H9 (cell line): Measurements from ENCODE around the gene PARD3. TPM values are rescaled to one million over a fixed set of nuclear protein-coding genes. Genes with fewer than 3 reads are reported as not detected.

Source experiments
- DNase-seq: peaks from one replicate; pipeline ENCODE4 v3.0.0-alpha.2; 2017
- H2AFZ ChIP-seq: one replicate; pipeline ENCODE4 v1.6.1; 2013; ENCODE audit warnings: mild to moderate bottlenecking, low read length, control low read depth, moderate library complexity
- H2AK5ac ChIP-seq: 2 replicates; pipeline ENCODE4 v1.6.1; 2013; ENCODE audit warnings: low read length, control low read depth, mixed read lengths; ENCODE audit not compliant: insufficient read length
- H2BK120ac ChIP-seq: one replicate; pipeline ENCODE4 v1.6.1; 2013; ENCODE audit warnings: low read depth, mild to moderate bottlenecking, low read length, control low read depth, inconsistent platforms; ENCODE audit not compliant: poor library complexity, severe bottlenecking
- H2BK12ac ChIP-seq: 2 replicates; pipeline ENCODE4 v1.6.1; 2013; ENCODE audit warnings: low read length, control low read depth, mixed read lengths, low read depth; ENCODE audit not compliant: insufficient read length
- H2BK15ac ChIP-seq: 2 replicates; pipeline ENCODE4 v1.6.1; 2013; ENCODE audit warnings: low read depth, low read length, control low read depth
- H2BK20ac ChIP-seq: one replicate; pipeline ENCODE4 v1.6.1; 2013; ENCODE audit warnings: low read depth, mild to moderate bottlenecking, low read length, control low read depth, inconsistent platforms; ENCODE audit not compliant: poor library complexity, severe bottlenecking
- H2BK5ac ChIP-seq: 2 replicates; pipeline ENCODE4 v1.6.1; 2013; ENCODE audit warnings: low read length, control low read depth, mixed read lengths; ENCODE audit not compliant: insufficient read length
- H3K14ac ChIP-seq: 2 replicates; pipeline ENCODE4 v1.6.1; 2013; ENCODE audit warnings: low read length, control low read depth; ENCODE audit not compliant: insufficient read depth
- H3K18ac ChIP-seq: 2 replicates; pipeline ENCODE4 v1.6.1; 2013; ENCODE audit warnings: low read depth, mild to moderate bottlenecking, mixed read lengths, low read length, control low read depth; ENCODE audit not compliant: insufficient read length
- H3K23ac ChIP-seq: 2 replicates; pipeline ENCODE4 v1.6.1; 2013; ENCODE audit warnings: low read length, control low read depth, mixed read lengths, low read depth; ENCODE audit not compliant: insufficient read length
- H3K23me2 ChIP-seq: 2 replicates; pipeline ENCODE4 v1.6.1; 2013; ENCODE audit warnings: low read depth, mild to moderate bottlenecking, mixed read lengths, low read length, control low read depth; ENCODE audit not compliant: insufficient read length, poor library complexity, severe bottlenecking
- H3K27ac ChIP-seq: 2 replicates; pipeline ENCODE4 v1.5.1; 2013; ENCODE audit warnings: low read length, control low read depth, mixed read lengths, low read depth; ENCODE audit not compliant: insufficient read length
- H3K27me3 ChIP-seq: 2 replicates; pipeline ENCODE4 v1.6.1; 2013; ENCODE audit warnings: low read length, control low read depth, inconsistent platforms; ENCODE audit not compliant: insufficient read depth
- H3K4ac ChIP-seq: 2 replicates; pipeline ENCODE4 v1.6.1; 2013; ENCODE audit warnings: low read depth, mild to moderate bottlenecking, control low read depth, inconsistent platforms, low read length, moderate library complexity
- H3K4me1 ChIP-seq: 2 replicates; pipeline ENCODE4 v1.6.1; 2013; ENCODE audit warnings: low read length, control low read depth, inconsistent platforms; ENCODE audit not compliant: insufficient read depth
- H3K4me2 ChIP-seq: 2 replicates; pipeline ENCODE4 v1.6.1; 2013; ENCODE audit warnings: low read length, control low read depth, mixed read lengths; ENCODE audit not compliant: insufficient read length, insufficient read depth
- H3K56ac ChIP-seq: 2 replicates; pipeline ENCODE4 v1.6.1; 2013; ENCODE audit warnings: low read depth, mild to moderate bottlenecking, mixed read lengths, low read length, control low read depth; ENCODE audit not compliant: insufficient read length
- H3K79me1 ChIP-seq: 2 replicates; pipeline ENCODE4 v1.6.1; 2013; ENCODE audit warnings: low read depth, mild to moderate bottlenecking, moderate library complexity, low read length, control low read depth, inconsistent platforms; ENCODE audit not compliant: insufficient read depth, poor library complexity, severe bottlenecking
- H3K79me2 ChIP-seq: 2 replicates; pipeline ENCODE4 v1.6.1; 2013; ENCODE audit warnings: low read length, control low read depth, inconsistent platforms; ENCODE audit not compliant: insufficient read depth
- H3K9ac ChIP-seq: 2 replicates; pipeline ENCODE4 v1.6.1; 2013; ENCODE audit warnings: low read length, control low read depth, mixed read lengths; ENCODE audit not compliant: insufficient read length; ENCODE audit errors: extremely low read depth
- H3K9me3 ChIP-seq: one replicate; pipeline ENCODE4 v1.6.1; 2013; ENCODE audit warnings: low read depth, low read length, inconsistent platforms; ENCODE audit not compliant: control insufficient read depth
- H3T11ph ChIP-seq: one replicate; pipeline ENCODE4 v1.6.1; 2013; ENCODE audit warnings: mild to moderate bottlenecking, low read length, control low read depth, inconsistent platforms
- H4K20me1 ChIP-seq: one replicate; pipeline ENCODE4 v1.6.1; 2013; ENCODE audit not compliant: control insufficient read depth, insufficient read length, insufficient read depth
- H4K5ac ChIP-seq: 2 replicates; pipeline ENCODE4 v1.6.1; 2013; ENCODE audit warnings: low read depth, mild to moderate bottlenecking, mixed read lengths, low read length, control low read depth; ENCODE audit not compliant: insufficient read length
- H4K8ac ChIP-seq: replicated peaks from 2 replicates; pipeline ENCODE4 v1.6.1; 2013; ENCODE audit warnings: low read length, control low read depth, mixed read lengths, low read depth; ENCODE audit not compliant: insufficient read length
- H4K91ac ChIP-seq: 2 replicates; pipeline ENCODE4 v1.6.1; 2013; ENCODE audit warnings: low read depth, mild to moderate bottlenecking, moderate library complexity, mixed read lengths, low read length, control low read depth; ENCODE audit not compliant: insufficient read length
- H3K27ac Mint-ChIP-seq, 3 experiments: 2 replicates in 2 of 3; 3 replicates in 1 of 3; pipeline ENCODE4 v1.8.0; 2020 to 2021; ENCODE audit warnings: mixed read lengths in 3 of 3, mild to moderate bottlenecking in 1 of 3, moderate library complexity in 1 of 3
- H3K27me3 Mint-ChIP-seq: 2 replicates; pipeline ENCODE4 v1.8.0; 2021; ENCODE audit warnings: low read depth, mild to moderate bottlenecking, moderate library complexity, mixed read lengths
- H3K36me3 Mint-ChIP-seq, 3 experiments: 2 replicates in 2 of 3; 3 replicates in 1 of 3; pipeline ENCODE4 v1.8.0; 2020 to 2021; ENCODE audit warnings: low read depth in 3 of 3, mixed read lengths in 3 of 3; ENCODE audit not compliant: insufficient read depth in 1 of 3
- H3K4me1 Mint-ChIP-seq, 2 experiments: 2 replicates each; pipeline ENCODE4 v1.8.0; 2020; ENCODE audit warnings: mixed read lengths in 2 of 2
- H3K4me3 Mint-ChIP-seq, 2 experiments: 2 replicates in 1 of 2; 3 replicates in 1 of 2; pipeline ENCODE4 v1.8.0; 2020 to 2021; ENCODE audit warnings: mild to moderate bottlenecking in 2 of 2, mixed read lengths in 2 of 2, moderate library complexity in 1 of 2
- H3K9me3 Mint-ChIP-seq, 2 experiments: 2 replicates in 1 of 2; 3 replicates in 1 of 2; pipeline ENCODE4 v1.8.0; 2020; ENCODE audit warnings: mild to moderate bottlenecking in 2 of 2, mixed read lengths in 2 of 2, moderate library complexity in 1 of 2
- WGBS: extraction: QIAGEN DNeasy Blood & Tissue Kit; methylation state at CpG from one replicate; pipeline ENCODE4 v1.1.7; 2013; ENCODE audit warnings: missing lambda C conversion rate, low lambda C conversion rate, mixed read lengths; ENCODE audit not compliant: insufficient read length; ENCODE audit errors: extremely low coverage; 5-methylcytosine and 5-hydroxymethylcytosine counted together
- total RNA-seq: library from RNA; stranded (reverse); gene quantifications from 2 replicates; pipeline ENCODE4 v1.2.1, GENCODE V29; 2021
- TF ChIP-seq, protein P1 (sequence below): fragments of 200-600 bp; sonication (generic); conservative IDR thresholded peaks from 3 replicates; pipeline ENCODE4 v1.8.0; 2021; ENCODE audit warnings: antibody characterized with exemption, mild to moderate bottlenecking

The PARD3 gene
- total RNA-seq, 1 experiment from 2014 or later: 44.7 TPM

DNA sequence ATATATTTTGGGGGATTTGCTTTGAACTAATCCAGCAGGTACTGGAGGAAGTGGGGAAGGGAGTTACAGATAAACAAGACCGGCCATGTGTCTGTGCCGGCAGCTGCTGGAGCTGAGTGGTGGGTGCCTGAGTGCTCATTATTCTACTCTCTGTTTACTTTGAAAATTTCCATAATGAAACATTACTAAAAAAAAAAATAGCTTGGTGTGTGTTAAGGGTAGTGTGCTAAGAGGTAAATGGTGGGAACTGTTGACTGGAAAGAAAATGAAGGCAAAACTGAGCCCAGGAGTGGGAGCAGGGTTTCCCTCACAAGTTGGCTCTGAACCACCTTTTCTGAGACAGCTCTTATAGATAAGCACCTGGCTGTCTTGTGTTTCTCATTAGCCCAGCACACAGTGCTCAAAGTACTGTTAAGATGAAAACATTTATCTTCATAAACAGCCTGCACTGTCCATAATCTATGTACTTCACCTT, 50.6 kb downstream of the PARD3 start:
- Histone ChIP-seq H4K5ac (no peak overlapping the region), H3K27ac (no peak overlapping the region), H3K9ac (no peak overlapping the region), H4K20me1 (peaks cover 2% of the 10 kb centered on the region), H3K79me1 (peaks cover 9% of the 10 kb centered on the region), H3K23ac (no peak overlapping the region), H2BK20ac (no peak overlapping the region), H3K14ac (no peak overlapping the region), H3K4me1 (peaks cover 6% of the 10 kb centered on the region; the same call in 1 of the 2 replicates), H2AFZ (no peak overlapping the region), H3K4ac (no peak overlapping the region), H3K79me2 (peaks cover 6% of the 10 kb centered on the region; the same call in 1 of the 2 replicates), H2BK12ac (no peak overlapping the region), H3T11ph (no peak overlapping the region), H3K27me3 (no peaks in the 10 kb centered on the region), H3K18ac (no peak overlapping the region), H3K9me3 (no peaks in the 10 kb centered on the region), H4K91ac (no peak overlapping the region), H2AK5ac (no peak overlapping the region), H3K23me2 (no peaks in the 10 kb centered on the region), H3K56ac (no peak overlapping the region), H2BK120ac (no peak overlapping the region), H2BK15ac (no peak overlapping the region), H2BK5ac (no peak overlapping the region), H3K4me2 (no peak overlapping the region), H4K8ac (no peak overlapping the region)
- Mint-ChIP-seq H3K27me3 (no peaks in the 10 kb centered on the region), H3K9me3 (no peaks in the 10 kb centered on the region), H3K4me3 (no peak overlapping the region), H3K27ac (peak overlapping the region in 1 of 3 experiments; percentile 57; a peak in 1 of 7 replicates), H3K36me3 (no peaks in the 10 kb centered on the region), H3K4me1 (peaks cover 46% of the 10 kb centered on the region in 2 experiments)
- TF ChIP-seq, protein P1, sequence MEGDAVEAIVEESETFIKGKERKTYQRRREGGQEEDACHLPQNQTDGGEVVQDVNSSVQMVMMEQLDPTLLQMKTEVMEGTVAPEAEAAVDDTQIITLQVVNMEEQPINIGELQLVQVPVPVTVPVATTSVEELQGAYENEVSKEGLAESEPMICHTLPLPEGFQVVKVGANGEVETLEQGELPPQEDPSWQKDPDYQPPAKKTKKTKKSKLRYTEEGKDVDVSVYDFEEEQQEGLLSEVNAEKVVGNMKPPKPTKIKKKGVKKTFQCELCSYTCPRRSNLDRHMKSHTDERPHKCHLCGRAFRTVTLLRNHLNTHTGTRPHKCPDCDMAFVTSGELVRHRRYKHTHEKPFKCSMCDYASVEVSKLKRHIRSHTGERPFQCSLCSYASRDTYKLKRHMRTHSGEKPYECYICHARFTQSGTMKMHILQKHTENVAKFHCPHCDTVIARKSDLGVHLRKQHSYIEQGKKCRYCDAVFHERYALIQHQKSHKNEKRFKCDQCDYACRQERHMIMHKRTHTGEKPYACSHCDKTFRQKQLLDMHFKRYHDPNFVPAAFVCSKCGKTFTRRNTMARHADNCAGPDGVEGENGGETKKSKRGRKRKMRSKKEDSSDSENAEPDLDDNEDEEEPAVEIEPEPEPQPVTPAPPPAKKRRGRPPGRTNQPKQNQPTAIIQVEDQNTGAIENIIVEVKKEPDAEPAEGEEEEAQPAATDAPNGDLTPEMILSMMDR: no peak
- DNase-seq: no peak
- WGBS: no CpG with 5 or more reads among the region's 2 CpGs
